NT2/D1 (cell line): Measurements from ENCODE around the gene TRAK2.
A peak's percentile ranks its signal among the peaks of the same experiment; 100 is the strongest.
"Not testable (repeated sequence)": the region's sequence is repeated elsewhere in the genome, so short reads cannot be mapped to it uniquely, and the experiment has no call there.

Experiments used
- DNase-seq: peaks from one replicate; pipeline ENCODE4 v3.0.0-alpha.2; 2011; ENCODE audit warnings: low read depth, low spot score
- H3K27me3 ChIP-seq: 2 replicates; pipeline ENCODE4 v1.6.0; 2011; ENCODE audit warnings: mild to moderate bottlenecking; ENCODE audit not compliant: insufficient read length, insufficient read depth
- H3K36me3 ChIP-seq: 2 replicates; pipeline ENCODE4 v1.6.1; 2011; ENCODE audit warnings: mild to moderate bottlenecking, low read length, mixed read lengths; ENCODE audit not compliant: insufficient read depth, insufficient read length
- H3K4me1 ChIP-seq: 2 replicates; pipeline ENCODE4 v1.5.1; 2011; ENCODE audit not compliant: insufficient read depth, insufficient read length
- H3K4me3 ChIP-seq: 2 replicates; pipeline ENCODE4 v1.5.1; 2011; ENCODE audit warnings: low read depth; ENCODE audit not compliant: insufficient read length
- H3K9ac ChIP-seq: 2 replicates; pipeline ENCODE4 v1.6.0; 2011; ENCODE audit warnings: low read depth; ENCODE audit not compliant: insufficient read length
- H3K9me3 ChIP-seq: 2 replicates; pipeline ENCODE4 v1.5.1; 2011; ENCODE audit warnings: mild to moderate bottlenecking, low read length; ENCODE audit not compliant: insufficient read depth
- SUZ12 ChIP-seq: IDR thresholded peaks from 2 replicates; pipeline ENCODE4 v1.6.1; 2011; ENCODE audit not compliant: insufficient read length, insufficient read depth; ENCODE audit errors: extremely low read depth
- YY1 ChIP-seq: IDR thresholded peaks from 2 replicates; pipeline ENCODE4 v1.6.1; 2011; ENCODE audit not compliant: insufficient read length, insufficient read depth
- ZNF274 ChIP-seq: IDR thresholded peaks from 2 replicates; pipeline ENCODE4 v1.6.1; 2011; ENCODE audit warnings: mild to moderate bottlenecking, low read depth, low read length

TRAK2 gene

DNA sequence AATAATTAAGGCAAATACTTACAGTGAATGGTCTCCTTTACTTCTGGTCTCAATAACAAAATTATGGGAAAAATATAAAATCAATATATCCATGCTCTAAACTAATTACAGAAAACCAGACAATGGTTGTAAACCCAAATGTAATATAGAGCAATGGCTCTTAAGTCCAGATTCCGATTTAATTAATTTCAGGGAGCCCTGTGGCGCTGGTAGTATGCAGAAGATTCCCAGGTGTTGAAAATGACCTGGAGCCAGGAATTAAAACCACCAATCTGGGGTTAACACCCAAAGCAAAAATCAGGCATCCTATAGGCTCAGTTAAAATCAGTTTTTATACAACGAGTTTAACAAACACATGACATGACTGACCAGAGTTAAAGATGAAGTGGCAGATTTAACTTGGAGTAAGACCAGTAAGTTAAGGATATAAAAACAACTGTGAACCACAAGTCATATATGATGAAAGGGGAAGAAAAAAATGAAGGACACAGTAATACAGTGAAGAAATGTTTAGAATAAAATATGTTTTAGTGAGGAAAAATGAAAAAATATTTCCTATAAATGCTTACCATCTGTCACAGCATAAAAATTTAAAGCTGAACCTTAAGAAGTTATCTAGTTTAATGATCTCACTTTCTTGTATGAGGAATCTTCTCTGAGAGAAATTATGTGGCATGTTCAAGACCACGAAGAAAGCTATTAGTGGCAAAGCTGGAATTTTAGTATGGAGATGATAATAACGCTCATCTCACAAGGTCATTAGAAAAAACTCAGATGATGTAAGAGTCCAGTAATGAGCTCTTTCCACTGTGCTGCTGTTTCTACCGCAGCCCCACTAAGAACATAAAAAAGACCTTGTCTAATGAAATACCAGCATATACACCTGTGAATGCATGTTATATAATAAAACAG is 48.4 kb downstream of the TRAK2 start:
- TF ChIP-seq ZNF274 (no peak), YY1 (no peak), SUZ12 (no peak)
- Histone ChIP-seq H3K27me3 (no peaks in the 10 kb centered on the region), H3K9ac (no peak overlapping the region), H3K36me3 (peaks cover 13% of the 10 kb centered on the region), H3K4me1 (no peaks in the 10 kb centered on the region), H3K4me3 (no peak overlapping the region), H3K9me3 (no peaks in the 10 kb centered on the region)
- DNase-seq = no peak

DNA sequence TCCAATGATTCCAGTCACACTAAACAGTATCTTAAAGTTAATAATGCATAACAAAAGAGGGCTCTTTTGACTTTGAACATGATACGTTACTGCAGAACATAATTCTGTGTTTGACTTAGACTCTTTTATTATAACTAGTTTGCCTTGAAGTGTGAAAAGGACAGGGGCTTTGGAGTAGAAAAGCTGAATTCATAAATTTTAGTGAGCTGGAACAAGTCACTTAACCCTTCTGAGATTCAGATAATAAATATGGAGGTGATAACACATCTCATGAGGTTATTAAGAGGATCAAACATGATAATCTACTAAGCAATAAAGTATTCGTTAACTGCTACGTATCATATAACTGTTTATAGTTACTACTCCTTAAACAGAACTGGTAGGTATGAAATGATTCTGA is 49.4 kb downstream of the TRAK2 start:
- TF ChIP-seq YY1 (no peak), ZNF274 (no peak)
- no peak overlapping the region for H3K9ac ChIP-seq
- H3K27me3 ChIP-seq = no peaks in the 10 kb centered on the region
- peaks cover 22% of the 10 kb centered on the region for H3K36me3 ChIP-seq
- H3K4me3 ChIP-seq = no peak overlapping the region
- no peak for DNase-seq
- H3K9me3 ChIP-seq = no peaks in the 10 kb centered on the region
- H3K4me1 ChIP-seq = no peaks in the 10 kb centered on the region

DNA sequence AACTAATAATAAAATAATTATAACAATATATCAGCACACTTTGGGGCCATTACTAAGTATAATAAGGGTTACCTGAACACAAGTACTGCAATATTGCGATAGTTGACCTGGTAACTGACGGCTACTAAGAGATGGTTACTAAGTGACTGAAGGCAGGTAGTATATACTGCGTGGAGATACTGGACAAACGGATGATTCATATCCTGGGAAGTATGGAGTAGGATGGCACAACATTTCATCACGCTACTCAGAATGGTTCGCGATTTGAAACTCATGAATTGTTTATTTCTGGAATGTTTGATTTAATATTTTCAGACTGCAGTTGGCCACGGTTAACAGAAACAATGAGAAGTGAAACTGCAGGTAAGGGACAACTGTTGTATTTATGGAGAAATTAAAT is 54.7 kb downstream of the TRAK2 start:
- Histone ChIP-seq H3K9ac (no peak overlapping the region), H3K27me3 (no peaks in the 10 kb centered on the region), H3K36me3 (peaks cover 60% of the 10 kb centered on the region), H3K9me3 (no peaks in the 10 kb centered on the region), H3K4me3 (no peak overlapping the region), H3K4me1 (no peaks in the 10 kb centered on the region)
- DNase-seq = no peak
- TF ChIP-seq YY1 (no peak), SUZ12 (no peak), ZNF274 (no peak)

DNA sequence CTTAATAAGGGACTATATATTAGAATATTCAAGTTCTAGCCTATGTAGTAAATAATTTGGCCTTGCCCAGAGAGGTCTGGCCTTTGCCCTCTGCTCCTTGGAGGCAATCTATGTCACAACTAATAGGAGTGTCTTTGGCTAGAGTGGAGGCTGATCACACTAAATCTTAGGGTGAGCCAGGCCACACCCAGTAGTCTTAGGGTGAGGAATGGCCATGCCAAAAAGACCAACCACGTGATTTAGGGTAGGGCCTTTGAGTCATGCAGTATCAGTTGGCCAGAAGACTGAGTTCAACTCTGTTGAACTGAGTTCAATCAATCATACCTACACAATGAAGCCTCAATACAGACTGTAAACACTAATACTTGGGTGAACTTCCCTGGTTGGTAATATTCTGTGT is 68.1 kb downstream of the TRAK2 start:
- DNase-seq = no peak
- peaks cover 65% of the 10 kb centered on the region for H3K36me3 ChIP-seq
- no peak overlapping the region for H3K4me3 ChIP-seq
- TF ChIP-seq ZNF274 = no peak
- no peak for TF ChIP-seq YY1
- no peak for TF ChIP-seq SUZ12
- H3K27me3 ChIP-seq = no peaks in the 10 kb centered on the region
- H3K9me3 ChIP-seq = no peaks in the 10 kb centered on the region
- H3K9ac ChIP-seq = no peak overlapping the region
- H3K4me1 ChIP-seq = no peaks in the 10 kb centered on the region

DNA sequence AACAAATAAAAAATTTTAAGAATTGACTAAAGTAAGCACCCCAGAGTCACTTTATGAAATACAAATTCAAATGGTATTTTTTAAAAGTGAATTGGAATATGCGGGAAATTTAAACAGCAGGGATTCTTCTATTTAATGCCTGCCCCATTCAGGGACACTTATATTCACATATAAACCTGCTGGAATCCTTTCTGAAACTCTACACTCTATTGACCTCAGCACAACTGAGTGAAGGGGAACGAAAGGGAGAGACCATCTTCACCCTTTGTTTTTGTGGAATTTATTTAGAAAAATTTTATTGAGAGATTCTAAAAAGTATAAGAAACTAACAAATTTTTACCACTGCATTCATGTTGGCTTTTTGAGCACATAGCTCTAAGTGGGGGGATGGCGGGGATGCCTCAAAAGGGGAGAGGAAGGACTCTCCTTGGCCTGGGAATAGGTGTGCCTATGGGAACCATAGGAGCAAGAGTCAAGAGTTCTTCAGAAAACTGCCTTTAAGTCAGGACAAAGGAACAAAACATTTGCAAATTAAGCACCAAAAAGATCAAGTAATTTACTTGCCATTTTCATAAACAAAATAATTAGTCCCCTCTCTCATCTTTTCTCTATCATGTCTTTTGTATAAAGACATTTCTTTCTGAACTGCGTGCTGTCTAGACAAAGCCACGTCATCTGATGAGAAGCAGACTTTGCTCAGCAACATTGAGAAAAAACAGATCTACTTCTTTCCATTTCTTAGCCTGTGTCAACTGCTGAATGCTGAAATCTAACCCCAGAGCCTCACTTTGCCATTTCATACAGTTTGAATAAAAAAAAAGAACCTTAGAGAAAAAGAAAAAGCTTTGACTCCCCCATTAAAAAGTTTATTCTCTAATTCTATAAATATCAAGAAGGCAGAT is 72.5 kb downstream of the TRAK2 start:
- peaks cover 36% of the 10 kb centered on the region for H3K36me3 ChIP-seq
- H3K9ac ChIP-seq = no peak overlapping the region
- no peaks in the 10 kb centered on the region for H3K4me1 ChIP-seq
- no peak for DNase-seq
- H3K27me3 ChIP-seq = no peaks in the 10 kb centered on the region
- TF ChIP-seq ZNF274 (no peak), YY1 (no peak), SUZ12 (no peak)
- H3K4me3 ChIP-seq = no peak overlapping the region
- no peaks in the 10 kb centered on the region for H3K9me3 ChIP-seq

DNA sequence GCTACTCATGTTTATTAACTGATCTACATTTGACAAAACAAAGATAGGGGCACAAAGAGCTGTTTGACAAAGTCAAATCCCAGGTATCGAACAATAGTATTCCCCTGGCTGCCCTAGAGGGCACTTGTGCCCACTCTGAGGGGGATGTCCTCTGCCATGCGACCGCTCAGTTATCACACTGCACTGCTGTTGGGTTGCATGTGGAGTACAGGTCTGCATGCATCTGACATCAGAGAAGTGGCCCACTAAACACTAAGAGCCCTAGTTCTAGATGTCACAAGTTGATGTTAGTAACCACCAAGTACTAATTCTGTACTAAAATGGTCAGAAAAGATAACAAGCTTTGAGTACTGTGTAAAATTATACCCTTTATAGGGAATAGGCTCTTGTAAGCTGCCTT is 74.0 kb downstream of the TRAK2 start:
- H3K36me3 ChIP-seq = peaks cover 22% of the 10 kb centered on the region
- no peaks in the 10 kb centered on the region for H3K9me3 ChIP-seq
- H3K4me3 ChIP-seq = no peak overlapping the region
- no peaks in the 10 kb centered on the region for H3K4me1 ChIP-seq
- H3K27me3 ChIP-seq = no peaks in the 10 kb centered on the region
- no peak for TF ChIP-seq ZNF274
- no peak for TF ChIP-seq YY1
- TF ChIP-seq SUZ12 = no peak
- no peak overlapping the region for H3K9ac ChIP-seq
- no peak for DNase-seq

DNA sequence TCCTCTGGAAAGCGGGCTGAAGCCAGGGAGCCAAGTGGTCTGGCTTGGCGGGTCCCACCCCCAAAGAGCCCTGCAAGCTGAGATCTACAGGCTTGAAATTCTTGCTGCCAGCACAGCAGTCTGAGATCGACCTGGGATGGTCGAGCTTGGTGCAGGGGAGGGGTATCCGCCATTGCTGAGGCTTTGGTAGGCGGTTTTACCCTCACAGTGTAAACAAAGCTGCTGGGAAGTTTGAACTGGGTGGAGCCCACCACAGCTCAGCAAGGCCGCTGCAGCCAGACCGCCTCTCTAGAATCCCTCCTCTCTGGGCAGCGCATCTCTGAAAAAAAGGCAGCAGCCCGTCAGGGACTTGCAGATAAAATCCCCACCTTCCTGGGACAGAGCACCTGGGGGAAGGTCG is 81.5 kb downstream of the TRAK2 start:
- Histone ChIP-seq H3K4me3 (no peak overlapping the region), H3K4me1 (no peaks in the 10 kb centered on the region), H3K36me3 (no peaks in the 10 kb centered on the region), H3K9me3 (peaks cover 7% of the 10 kb centered on the region; the same call in 1 of the 2 replicates), H3K9ac (peak overlapping the region; percentile 26), H3K27me3 (no peaks in the 10 kb centered on the region)
- no peak for DNase-seq
- no peak for TF ChIP-seq ZNF274

DNA sequence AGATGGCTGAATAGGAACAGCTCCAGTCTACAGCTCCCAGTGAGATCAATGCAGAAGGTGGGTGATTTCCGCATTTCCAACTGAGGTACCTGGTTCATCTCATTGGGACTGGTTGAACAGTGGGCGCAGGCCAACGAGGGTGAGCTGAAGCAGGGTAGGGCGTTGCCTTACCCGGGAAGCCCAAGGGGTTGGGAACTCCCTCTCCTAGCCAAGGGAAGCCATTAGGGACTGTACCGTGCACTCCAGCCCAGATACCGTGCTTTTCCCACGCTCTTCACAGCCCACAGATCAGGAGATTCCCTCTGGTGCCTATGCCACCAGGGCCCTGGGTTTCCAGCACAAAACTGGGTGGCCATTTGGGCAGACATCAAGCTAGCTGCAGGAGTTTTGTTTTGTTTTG is 81.9 kb downstream of the TRAK2 start:
- not testable (repeated sequence) for H3K4me1 ChIP-seq, H3K27me3 ChIP-seq, H3K4me3 ChIP-seq, H3K9ac ChIP-seq, H3K36me3 ChIP-seq, DNase-seq, H3K9me3 ChIP-seq
